ENCODE measurements around the gene MAGI2. TPM values are rescaled to one million over a fixed set of nuclear protein-coding genes. Genes with fewer than 3 reads are reported as not detected.

MAGI2 gene
- total RNA-seq, 1 donor from 2014 or later, result 5.8 TPM

GRCh38 chr7:79406371-79406770 lies 47.1 kb downstream of the MAGI2 start:
- no peaks in the 10 kb centered on the region for H3K36me3 Mint-ChIP-seq (ENCODE audit: low read depth)

GRCh38 chr7:79405368-79405767 lies 48.1 kb downstream of the MAGI2 start:
- peaks cover 26% of the 10 kb centered on the region for H3K4me1 Mint-ChIP-seq (ENCODE audit: low read depth)
- H3K27ac Mint-ChIP-seq (ENCODE audit: unreplicated experiment), result no peak overlapping the region
- TF ChIP-seq CTCF (IDR thresholded peaks at IDR 0.05), result no peak
- no peak for DNase-seq (ENCODE audit: low spot score)
- H3K4me3 Mint-ChIP-seq (ENCODE audit: unreplicated experiment), result no peak overlapping the region
- no peaks in the 10 kb centered on the region for H3K27me3 Mint-ChIP-seq (ENCODE audit: low read depth)
- no peaks in the 10 kb centered on the region for H3K9me3 Mint-ChIP-seq (ENCODE audit: low read depth)
- H3K36me3 Mint-ChIP-seq (ENCODE audit: low read depth), result no peaks in the 10 kb centered on the region

More at GRCh38 chr7:79406371-79406770, 47.1 kb downstream of the MAGI2 start:
- Mint-ChIP-seq H3K9me3 (ENCODE audit: low read depth) (no peaks in the 10 kb centered on the region), H3K4me1 (ENCODE audit: low read depth) (peaks cover 22% of the 10 kb centered on the region), H3K27me3 (ENCODE audit: low read depth) (no peaks in the 10 kb centered on the region), H3K4me3 (ENCODE audit: unreplicated experiment) (no peak overlapping the region), H3K27ac (ENCODE audit: unreplicated experiment) (no peak overlapping the region)
- no peak for DNase-seq (ENCODE audit: low spot score)
- no peak for TF ChIP-seq CTCF (IDR thresholded peaks at IDR 0.05)

DNA sequence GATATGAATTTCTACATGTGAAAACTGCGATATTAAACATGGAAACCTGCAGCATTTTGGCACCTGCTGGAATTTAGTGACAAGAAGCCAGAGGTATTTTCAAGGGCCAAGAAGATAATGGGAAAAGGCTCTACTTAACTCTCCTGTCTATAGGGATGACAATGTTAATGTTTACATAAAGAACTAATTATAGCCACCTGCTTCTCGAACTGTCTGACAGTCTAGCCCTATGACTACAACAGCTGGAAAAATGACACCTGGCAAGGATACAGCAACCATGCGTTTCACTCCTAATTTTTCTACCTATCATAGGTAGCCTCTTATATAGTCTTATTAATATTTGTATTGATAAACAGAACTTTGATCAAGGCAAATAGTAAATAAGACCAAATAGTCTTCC lies 49.6 kb downstream of the MAGI2 start:
- Mint-ChIP-seq H3K4me3 (ENCODE audit: unreplicated experiment) (no peak overlapping the region), H3K27me3 (ENCODE audit: low read depth) (no peaks in the 10 kb centered on the region), H3K4me1 (ENCODE audit: low read depth) (peaks cover 26% of the 10 kb centered on the region), H3K27ac (ENCODE audit: unreplicated experiment) (no peak overlapping the region), H3K36me3 (ENCODE audit: low read depth) (no peaks in the 10 kb centered on the region), H3K9me3 (ENCODE audit: low read depth) (no peaks in the 10 kb centered on the region)
- DNase-seq (ENCODE audit: low spot score), result no peak
- TF ChIP-seq CTCF (IDR thresholded peaks at IDR 0.05), result no peak

- H3K4me1 Mint-ChIP-seq (ENCODE audit: low read depth), result peaks cover 26% of the 10 kb centered on the region
- H3K4me3 Mint-ChIP-seq (ENCODE audit: unreplicated experiment), result no peak overlapping the region
- H3K27ac Mint-ChIP-seq (ENCODE audit: unreplicated experiment), result no peak overlapping the region
- no peaks in the 10 kb centered on the region for H3K36me3 Mint-ChIP-seq (ENCODE audit: low read depth)
- DNase-seq (ENCODE audit: low spot score), result no peak
- H3K9me3 Mint-ChIP-seq (ENCODE audit: low read depth), result no peaks in the 10 kb centered on the region
- TF ChIP-seq CTCF (IDR thresholded peaks at IDR 0.05), result no peak
- no peaks in the 10 kb centered on the region for H3K27me3 Mint-ChIP-seq (ENCODE audit: low read depth)
Measured at GRCh38 chr7:79403451-79403850, 50.0 kb downstream of the MAGI2 start.

GRCh38 chr7:79401254-79401653 lies 52.2 kb downstream of the MAGI2 start:
- no peaks in the 10 kb centered on the region for H3K36me3 Mint-ChIP-seq (ENCODE audit: low read depth)
- no peak overlapping the region for H3K4me3 Mint-ChIP-seq (ENCODE audit: unreplicated experiment)
- H3K9me3 Mint-ChIP-seq (ENCODE audit: low read depth), result no peaks in the 10 kb centered on the region
- H3K27me3 Mint-ChIP-seq (ENCODE audit: low read depth), result no peaks in the 10 kb centered on the region
- no peak overlapping the region for H3K27ac Mint-ChIP-seq (ENCODE audit: unreplicated experiment)
- no peak for TF ChIP-seq CTCF (IDR thresholded peaks at IDR 0.05)
- no peak for DNase-seq (ENCODE audit: low spot score)
- peaks cover 27% of the 10 kb centered on the region for H3K4me1 Mint-ChIP-seq (ENCODE audit: low read depth)

Measured in chondrocyte (in vitro differentiated cells).